SIG-M5 treated with dmso at 0.1 percent for 504 hours (cell line): ENCODE data around the gene SAP30.
A peak's percentile ranks its signal among the peaks of the same experiment; 100 is the strongest.

Source experiments
- DNase-seq: peaks from one replicate; lab custom pipeline; 2025; ENCODE audit not compliant: unreplicated experiment; lab: John Stamatoyannopoulos, UW

SAP30 gene

DNA sequence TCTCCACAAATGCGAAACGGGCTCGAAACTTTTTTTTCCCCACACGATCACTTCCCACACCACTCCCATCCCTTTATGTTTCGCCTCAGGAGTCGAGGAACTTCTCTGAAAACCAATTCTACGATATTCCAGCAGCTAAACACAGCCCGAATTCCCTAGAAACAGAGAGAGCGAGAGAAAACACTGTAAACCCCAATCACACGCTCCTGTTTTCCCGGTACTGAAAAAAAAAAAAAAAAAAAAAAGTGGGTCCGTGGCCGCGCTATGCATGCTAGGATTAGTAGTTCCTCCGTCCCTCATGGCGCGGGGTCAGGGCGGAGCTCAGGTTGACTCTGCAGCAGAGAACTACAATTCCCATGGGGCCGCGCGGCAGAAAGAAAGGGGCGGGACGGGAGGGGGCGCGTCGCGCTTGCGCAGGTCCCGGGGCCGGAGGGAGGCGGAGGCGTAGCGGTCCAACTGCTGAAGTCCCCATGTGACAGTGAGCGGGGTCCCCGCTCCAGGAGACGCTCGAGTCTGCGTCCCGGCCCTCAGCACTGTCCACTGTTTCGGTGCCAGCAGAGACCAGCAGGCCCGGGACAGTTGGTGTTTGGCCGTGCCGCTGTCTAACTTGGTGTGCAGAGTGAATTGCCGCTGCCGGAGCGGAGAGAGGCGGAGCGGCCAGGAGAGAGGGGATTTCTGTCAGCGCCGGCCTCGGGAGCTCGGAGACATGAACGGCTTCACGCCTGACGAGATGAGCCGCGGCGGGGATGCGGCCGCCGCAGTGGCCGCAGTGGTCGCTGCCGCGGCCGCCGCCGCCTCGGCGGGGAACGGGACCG, at the start of gene SAP30:
Gene SAP30, plus strand, starts transcription at position 478 of the 815 bp plus-strand sequence. Its CDS starts 229 bp downstream, at position 707.
- DNase-seq = peak; percentile 94

DNA sequence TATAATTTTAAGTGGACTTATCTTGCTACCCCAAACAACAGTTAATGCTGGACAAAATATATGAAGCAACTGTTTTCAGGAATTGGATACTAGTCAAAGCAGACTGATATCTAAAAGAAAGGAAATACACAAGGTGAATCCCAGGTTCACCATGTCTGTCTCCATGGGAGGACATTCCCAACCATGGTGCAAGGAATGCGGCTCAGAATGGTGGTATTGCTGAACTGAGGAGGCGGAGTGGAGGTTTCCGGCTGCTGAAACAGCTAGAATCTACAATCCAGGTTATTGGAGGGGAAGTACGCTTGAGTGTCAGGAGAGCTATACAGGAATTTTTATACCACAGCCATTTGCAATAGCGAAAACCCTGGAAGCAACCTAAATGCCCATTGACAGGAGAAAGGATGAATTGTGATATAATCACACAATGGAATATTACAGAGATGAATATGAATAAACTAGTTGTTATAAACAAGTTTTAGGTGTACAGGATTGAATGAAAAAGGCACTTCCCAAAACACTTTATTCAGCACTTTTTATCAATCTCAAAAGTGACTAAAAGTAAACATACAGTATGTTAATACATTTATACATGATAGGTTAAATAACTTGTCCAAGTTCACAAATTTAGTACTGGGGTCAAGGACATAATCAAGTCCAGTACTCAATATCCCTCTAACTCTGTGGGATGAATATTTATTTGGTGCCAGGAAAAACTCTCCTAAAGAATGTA, 45.6 kb upstream of the SAP30 start:
- DNase-seq = no peak

- DNase-seq = no peak
Observed at GRCh38 chr4:173328236-173328901, 42.4 kb upstream of the SAP30 start.

DNA sequence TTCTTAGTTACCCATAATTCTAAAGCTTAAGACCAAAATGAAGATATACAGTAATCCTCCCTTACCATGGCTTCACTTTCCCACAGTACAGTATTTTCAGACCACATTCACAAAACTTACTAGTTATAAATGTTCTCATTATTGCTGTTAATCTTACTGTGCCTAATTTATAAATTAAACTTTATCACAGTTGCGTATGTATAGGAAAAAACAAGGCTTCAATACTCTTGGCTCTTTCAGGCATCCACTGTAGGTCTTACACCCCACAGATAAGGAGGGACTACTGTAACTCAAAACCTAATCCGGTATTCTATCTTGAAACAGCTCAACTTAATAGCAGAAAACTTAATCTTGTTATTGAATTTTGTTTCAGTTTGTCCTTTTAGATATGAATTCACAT, 40.2 kb upstream of the SAP30 start:
- DNase-seq = no peak

- peak; percentile 71 for DNase-seq
Observed at GRCh38 chr4:173332021-173332487, 38.7 kb upstream of the SAP30 start.

DNA sequence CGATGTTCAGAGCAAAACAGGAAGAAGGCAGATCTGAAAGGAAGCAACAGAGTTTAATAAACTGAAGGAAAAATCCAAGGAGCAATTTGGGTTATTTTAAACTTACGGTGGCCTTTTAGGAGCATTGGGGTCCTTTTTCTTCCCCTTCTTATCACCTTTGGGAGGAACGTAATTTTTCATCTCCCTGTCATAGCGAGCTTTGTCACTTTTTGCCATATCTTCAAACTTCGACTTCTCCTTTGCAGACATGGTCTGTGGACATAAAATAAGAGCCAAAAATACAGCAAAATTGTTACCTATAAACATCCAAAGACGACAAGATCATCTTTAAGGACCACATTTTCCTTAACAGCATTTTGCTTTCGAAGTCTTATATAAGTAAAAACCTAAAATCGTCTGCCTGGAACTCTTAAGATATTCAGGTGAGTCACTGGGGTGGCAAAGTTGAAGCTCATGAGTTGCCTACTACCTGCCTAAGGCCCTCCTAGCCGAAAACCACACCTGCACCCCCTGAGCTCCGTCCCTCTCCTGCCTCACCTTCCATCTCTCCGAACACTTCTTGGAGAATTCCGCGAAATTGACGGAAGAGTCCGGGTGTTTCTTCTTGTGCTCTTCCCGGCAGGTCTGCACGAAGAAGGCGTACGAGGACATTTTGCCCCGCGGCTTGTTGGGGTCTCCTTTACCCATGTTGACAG, 37.6 kb upstream of the SAP30 start:
- peak; percentile 38 for DNase-seq

GRCh38 chr4:173333658-173334084, 37.1 kb upstream of the SAP30 start:
- DNase-seq = peak; percentile 29

DNA sequence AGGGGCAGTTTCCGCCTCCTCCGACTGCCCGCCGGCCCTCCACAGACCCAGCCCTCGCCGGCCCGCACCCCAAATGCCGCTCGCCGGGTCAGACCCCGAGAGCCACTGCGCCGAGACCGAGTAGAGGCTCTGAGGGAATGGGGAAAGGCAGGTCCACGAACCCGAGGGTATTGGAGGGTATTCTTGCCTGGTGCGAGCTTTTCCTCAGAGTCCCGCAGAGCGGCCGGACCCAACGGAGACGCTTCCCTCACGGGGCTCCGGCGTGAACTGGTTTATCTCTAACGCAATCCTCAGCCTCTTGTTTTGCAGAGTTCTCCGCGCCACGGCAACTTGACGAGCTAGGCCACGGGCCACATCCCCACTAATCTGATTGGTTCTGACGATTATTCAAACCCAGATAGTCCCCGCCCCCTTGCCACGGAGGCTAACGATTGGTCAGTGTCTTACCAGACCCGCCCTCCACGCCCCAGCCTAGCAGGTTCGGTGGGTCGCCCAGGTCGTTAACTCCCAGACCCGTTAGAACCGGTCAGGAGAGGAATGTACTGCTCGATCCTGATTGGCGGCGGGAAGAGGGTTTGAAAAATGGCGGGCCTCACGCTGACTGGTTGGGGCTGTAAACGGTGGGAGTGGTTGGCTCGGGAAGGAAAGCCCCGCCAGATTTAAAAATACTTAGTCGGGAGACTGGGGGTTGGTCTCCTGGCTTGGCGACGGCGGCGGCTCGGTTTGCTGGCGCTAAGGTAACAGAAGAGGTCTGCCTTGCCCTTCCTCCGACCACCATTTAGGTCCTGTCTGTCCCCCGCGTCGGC, 36.5 kb upstream of the SAP30 start, which contains the start of gene HMGB2:
Gene HMGB2, minus strand, starts transcription at position 274 of the 806 bp plus-strand sequence. CDS start 709 bp downstream, outside the sequence.
- peak; percentile 99 for DNase-seq

DNA sequence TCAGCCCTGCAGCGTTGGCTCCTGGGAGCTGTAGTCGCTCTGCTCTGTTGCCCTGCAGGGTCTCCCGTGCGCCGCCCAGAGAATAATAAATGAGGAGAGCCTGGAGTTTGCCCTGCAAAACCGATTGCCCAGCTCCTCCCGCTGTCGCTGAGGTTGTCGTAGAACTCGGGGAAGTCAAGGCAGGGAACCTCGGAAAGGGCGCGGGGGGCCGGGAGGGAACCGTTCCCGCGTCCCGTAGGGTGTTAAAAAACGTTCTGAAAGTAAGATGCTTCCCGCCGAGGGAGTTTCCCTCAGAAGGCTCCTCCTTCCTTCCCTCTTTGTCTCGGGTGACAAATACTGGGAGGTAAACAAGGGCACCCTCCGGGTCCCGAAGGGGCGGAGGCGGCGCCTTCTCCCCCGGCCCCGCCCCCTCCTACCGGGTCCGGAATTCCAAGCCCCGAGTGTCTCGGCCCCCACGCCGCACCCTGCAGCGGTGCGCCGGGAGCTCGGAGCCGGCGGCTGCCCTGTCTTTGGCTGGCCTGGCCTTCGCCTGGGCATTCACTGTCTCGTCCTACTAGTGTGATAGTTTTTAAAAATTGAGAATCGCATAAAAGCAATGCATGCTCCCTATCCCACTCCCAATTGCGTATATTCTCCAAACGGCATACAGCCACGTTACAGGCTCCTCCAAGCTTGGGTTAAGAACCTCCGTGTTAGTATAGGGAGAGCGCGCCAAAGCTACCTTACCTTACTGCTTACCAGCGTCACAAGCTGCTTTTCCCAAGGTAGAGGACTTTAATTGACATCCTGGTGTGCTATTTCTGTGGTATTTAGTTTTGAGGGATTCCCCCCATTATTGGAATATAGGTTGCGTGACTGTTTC, 35.6 kb upstream of the SAP30 start:
- DNase-seq = peak; percentile 79

GRCh38 chr4:173337463-173337862, 33.3 kb upstream of the SAP30 start:
- no peak for DNase-seq

GRCh38 chr4:173343832-173344397, 26.8 kb upstream of the SAP30 start:
- DNase-seq = no peak

GRCh38 chr4:173345648-173346047, 25.1 kb upstream of the SAP30 start:
- peak; percentile 11 for DNase-seq

DNA sequence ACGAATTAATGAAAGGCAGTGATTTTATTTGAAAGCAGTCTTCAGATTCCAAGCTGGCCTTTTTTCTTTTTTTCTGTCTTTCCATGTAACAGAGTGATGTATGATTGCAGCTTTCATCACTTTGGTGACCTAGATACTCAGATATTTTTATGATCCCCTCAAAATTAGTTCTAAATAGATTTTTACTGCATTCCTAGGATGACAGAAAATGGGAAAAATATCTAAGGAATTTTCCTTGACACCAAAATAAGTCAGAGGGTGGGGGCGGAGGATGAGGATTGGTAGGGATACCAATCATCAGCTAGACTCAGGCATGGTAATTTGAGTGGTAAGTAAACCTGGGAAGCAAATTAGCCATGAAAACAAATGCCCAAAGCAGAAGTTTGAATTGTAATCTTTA, 24.7 kb upstream of the SAP30 start:
- DNase-seq = no peak

GRCh38 chr4:173347467-173347866, 23.3 kb upstream of the SAP30 start:
- DNase-seq = no peak

- no peak for DNase-seq
Observed at GRCh38 chr4:173357939-173358338, 12.8 kb upstream of the SAP30 start.

GRCh38 chr4:173360587-173361221, 10.1 kb upstream of the SAP30 start:
- peak; percentile 11 for DNase-seq

DNA sequence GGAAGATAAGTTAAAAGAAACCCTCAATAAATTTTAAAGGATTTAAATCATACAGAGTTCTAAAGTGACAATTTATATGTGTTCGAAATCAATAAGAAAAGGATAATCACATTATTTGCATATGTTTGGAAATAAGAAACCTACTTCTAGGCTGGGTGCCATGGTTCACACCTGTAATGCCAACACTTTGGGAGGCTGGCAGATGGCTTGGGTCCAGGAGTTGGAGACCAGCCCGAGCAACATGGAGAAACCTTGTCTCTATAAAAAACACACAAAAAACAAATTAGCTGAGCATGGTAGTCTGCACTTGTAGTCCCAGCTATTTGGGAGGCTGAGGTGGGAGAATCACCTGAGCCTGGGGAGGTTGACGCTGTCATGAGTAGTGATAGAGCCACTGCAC, 8.1 kb upstream of the SAP30 start:
- DNase-seq = no peak

DNA sequence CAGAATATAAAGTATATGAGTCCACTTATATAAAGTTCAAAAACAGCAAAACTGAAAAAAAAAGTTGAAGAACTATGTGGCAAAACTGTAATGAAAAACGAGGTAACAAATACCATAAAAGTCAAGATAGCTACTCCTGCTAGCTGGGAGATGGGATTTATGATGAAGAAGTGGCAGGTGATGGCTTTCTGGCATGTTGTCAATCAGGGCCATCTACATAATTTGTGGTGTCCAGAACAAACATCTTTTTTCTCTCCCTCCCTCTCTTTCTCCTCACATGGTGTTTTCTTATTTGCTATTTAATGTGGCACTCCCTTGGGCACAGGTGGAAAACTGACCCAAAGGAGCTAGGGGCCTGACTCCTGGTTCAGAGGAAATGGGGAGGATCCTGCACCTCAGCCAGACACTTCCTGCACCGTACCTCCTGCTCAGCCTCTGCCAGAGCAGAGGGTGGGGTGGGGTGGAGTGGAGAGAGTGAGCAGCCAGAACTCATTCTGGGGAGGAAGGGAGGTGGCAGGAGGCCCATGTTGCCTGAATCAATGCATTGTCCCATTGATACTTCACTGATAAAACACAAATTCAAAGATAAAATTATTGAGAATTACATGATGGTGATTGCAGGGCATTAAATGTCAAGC, 5.3 kb upstream of the SAP30 start:
- DNase-seq = no peak
